Neutrophil (primary cell): ENCODE results near the gene TUBGCP2.
A peak's percentile ranks its signal among the peaks of the same experiment; 100 is the strongest.
"Not testable (repeated sequence)": the region's sequence is repeated elsewhere in the genome, so short reads cannot be mapped to it uniquely, and the experiment has no call there.

Source experiments
- H3K27ac ChIP-seq: fragments of 200-600 bp; sonication (generic); 2 replicates; pipeline ENCODE4 v1.5.1; 2016; ENCODE audit warnings: mild to moderate bottlenecking, moderate library complexity
- H3K27me3 ChIP-seq: fragments of 200-600 bp; sonication (generic); 2 replicates; pipeline ENCODE4 v1.6.0; 2016; ENCODE audit warnings: mild to moderate bottlenecking
- H3K36me3 ChIP-seq: fragments of 200-600 bp; sonication (generic); 2 replicates; pipeline ENCODE4 v1.5.1; 2017
- H3K4me1 ChIP-seq, 2 experiments: fragments of 200-600 bp in 1 of 2; sonication (generic) in 1 of 2; 1 replicate in 1 of 2; 2 replicates in 1 of 2; pipeline versions ENCODE4 v1.5.1 to v1.6.1; 2013 to 2016; ENCODE audit warnings: low read depth in 1 of 2, low read length in 1 of 2, mild to moderate bottlenecking in 1 of 2, moderate library complexity in 1 of 2; ENCODE audit not compliant: control insufficient read depth in 1 of 2, insufficient read depth in 1 of 2
- H3K4me3 ChIP-seq, 2 experiments: fragments of 200-600 bp in 1 of 2; sonication (generic) in 1 of 2; 1 replicate in 1 of 2; 2 replicates in 1 of 2; pipeline ENCODE4 v1.5.1; 2013 to 2016; ENCODE audit warnings: low read depth in 1 of 2, low read length in 1 of 2, mild to moderate bottlenecking in 1 of 2, moderate library complexity in 1 of 2
- H3K9me3 ChIP-seq: fragments of 200-600 bp; sonication (generic); 2 replicates; pipeline ENCODE4 v1.5.1; 2016
- TF ChIP-seq, protein P1 (sequence below): fragments of 200-600 bp; sonication (generic); IDR thresholded peaks from 2 replicates; pipeline ENCODE4 v1.5.1; 2016; ENCODE audit warnings: antibody characterized with exemption

Gene TUBGCP2

DNA sequence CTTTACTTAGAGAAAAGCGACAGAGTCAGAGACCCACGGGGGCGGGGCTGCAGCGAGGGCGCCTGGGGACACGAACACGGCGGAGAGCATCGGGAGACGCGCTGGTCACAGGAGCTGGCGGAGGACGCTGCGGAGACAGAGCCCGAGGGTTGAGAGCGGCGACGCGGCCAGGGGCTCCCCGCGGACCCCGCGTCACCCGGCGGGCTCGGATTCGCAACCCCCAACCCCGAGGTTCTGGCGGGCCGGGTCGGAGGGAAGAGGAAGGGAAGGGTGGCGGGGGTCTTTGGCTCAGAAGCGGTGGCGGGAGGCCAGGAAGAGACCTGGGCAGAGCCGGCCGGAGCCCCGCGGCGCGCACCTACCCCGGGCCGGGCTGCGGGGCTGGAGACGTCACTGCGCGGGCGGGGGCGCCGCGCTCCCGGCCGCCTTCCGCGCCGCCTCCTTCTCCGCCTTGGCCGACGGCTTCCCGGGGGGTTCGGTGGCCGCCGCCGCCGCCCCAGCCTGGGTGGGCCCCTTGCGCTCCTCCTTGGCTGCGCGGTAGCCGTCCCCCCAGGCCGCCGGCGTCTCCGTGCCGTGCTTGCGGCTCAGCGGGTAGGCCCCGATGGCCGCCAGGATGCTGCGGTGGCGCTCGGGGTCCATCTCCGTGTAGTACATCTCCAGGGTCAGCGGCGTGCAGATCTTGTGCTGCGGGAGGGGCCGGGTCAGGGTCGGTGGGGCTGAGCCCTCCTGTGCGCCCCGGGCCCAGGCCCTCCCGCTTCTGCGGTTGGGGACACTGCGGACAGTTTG is 17.0 kb upstream of the TUBGCP2 start:
- peaks cover 0 to 9% of the 10 kb centered on the region in 2 experiments for H3K4me1 ChIP-seq
- TF ChIP-seq, protein P1, sequence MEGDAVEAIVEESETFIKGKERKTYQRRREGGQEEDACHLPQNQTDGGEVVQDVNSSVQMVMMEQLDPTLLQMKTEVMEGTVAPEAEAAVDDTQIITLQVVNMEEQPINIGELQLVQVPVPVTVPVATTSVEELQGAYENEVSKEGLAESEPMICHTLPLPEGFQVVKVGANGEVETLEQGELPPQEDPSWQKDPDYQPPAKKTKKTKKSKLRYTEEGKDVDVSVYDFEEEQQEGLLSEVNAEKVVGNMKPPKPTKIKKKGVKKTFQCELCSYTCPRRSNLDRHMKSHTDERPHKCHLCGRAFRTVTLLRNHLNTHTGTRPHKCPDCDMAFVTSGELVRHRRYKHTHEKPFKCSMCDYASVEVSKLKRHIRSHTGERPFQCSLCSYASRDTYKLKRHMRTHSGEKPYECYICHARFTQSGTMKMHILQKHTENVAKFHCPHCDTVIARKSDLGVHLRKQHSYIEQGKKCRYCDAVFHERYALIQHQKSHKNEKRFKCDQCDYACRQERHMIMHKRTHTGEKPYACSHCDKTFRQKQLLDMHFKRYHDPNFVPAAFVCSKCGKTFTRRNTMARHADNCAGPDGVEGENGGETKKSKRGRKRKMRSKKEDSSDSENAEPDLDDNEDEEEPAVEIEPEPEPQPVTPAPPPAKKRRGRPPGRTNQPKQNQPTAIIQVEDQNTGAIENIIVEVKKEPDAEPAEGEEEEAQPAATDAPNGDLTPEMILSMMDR: no peak
- no peak overlapping the region for H3K27ac ChIP-seq
- H3K36me3 ChIP-seq: no peaks in the 10 kb centered on the region
- peaks cover 87% of the 10 kb centered on the region for H3K27me3 ChIP-seq
- no peaks in the 10 kb centered on the region for H3K9me3 ChIP-seq
- no peak overlapping the region for H3K4me3 ChIP-seq

DNA sequence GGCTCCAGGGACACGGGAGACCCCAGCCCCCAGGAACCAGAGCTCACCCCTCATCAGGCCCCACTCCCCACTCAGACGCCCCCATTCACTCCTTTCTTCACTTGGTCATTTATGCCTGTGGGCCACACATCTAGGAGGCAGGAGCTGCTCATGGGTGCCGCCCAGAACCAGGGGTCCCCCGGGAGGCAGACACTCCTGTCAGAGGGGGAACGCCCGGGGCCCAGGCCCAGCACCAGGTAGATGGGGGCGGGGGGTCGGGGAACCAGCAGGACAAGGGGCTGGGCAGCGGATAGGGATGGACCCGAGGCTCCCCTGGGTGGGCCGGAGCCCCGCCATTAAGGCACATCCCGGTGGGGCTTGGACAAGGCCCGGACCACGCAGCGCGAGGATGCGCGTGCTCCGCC is 16.2 kb upstream of the TUBGCP2 start:
- peaks cover 90% of the 10 kb centered on the region for H3K27me3 ChIP-seq
- no peaks in the 10 kb centered on the region for H3K9me3 ChIP-seq
- H3K27ac ChIP-seq: no peak overlapping the region
- H3K4me3 ChIP-seq: no peak overlapping the region
- no peaks in the 10 kb centered on the region for H3K36me3 ChIP-seq
- peaks cover 0 to 8% of the 10 kb centered on the region in 2 experiments for H3K4me1 ChIP-seq
- TF ChIP-seq, protein P1: no peak

DNA sequence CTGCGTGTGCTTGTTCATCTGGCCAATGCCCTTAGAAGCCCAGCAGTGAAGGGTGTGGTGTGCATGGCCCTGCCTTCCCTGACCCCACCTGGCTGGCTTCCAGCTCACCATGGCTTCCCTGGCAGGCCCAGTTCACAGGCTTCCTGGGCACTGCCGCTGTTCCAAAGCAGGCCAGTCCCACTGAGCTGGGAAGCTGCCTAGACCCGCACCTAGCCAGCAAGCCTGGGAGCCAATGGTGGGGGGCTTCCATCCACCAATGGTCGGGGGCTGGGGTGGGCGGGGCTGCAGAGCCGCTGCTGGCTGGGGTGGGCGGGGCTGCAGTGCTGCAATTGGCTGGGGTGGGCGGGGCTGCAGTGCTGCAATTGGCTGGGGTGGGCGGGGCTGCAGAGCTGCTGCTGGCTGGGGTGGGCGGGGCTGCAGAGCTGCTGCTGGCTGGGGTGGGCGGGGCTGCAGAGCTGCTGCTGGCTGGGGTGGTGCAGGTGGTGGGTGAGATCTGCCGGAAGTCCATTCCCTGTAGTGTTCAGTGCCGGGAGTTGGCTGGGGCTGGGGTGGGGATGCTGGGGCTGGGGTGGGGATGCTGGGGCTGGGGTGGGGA is 15.6 kb upstream of the TUBGCP2 start:
- H3K9me3 ChIP-seq: no peaks in the 10 kb centered on the region
- no peak overlapping the region for H3K4me3 ChIP-seq
- no peak overlapping the region for H3K27ac ChIP-seq
- H3K36me3 ChIP-seq: no peaks in the 10 kb centered on the region
- TF ChIP-seq, protein P1: no peak
- peaks cover 0 to 4% of the 10 kb centered on the region in 2 experiments for H3K4me1 ChIP-seq
- peaks cover 90% of the 10 kb centered on the region for H3K27me3 ChIP-seq

DNA sequence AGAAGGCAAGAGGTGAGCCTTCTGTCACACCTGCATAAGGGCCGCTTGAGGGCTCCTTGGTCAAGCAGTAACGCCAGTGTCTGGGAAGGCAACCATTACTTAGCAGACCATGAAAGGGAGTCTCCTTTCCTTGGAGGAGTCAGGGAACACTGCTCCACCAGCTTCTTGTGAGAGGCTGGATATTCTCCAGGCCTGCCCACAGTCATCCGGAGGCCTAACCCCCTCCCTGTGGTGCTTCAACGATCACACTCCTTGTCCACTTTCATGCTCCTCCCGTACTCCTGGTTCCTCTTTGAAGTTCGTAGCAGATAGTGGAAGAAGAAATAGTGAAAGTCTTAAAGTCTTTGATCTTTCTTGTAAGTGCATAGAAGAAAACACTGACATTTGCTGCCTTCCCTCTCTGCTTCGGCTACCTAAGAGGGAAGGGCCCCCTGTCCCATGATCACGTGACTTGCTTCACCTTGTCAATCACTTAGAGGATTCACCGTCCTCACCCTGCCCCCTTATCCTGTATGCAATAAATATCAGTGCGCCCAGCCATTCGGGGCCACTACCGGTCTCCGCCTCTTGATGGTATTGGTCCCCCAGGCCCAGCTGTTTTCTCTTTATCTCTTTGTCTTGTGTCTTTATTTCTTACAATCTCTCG is 13.5 kb upstream of the TUBGCP2 start:
- H3K9me3 ChIP-seq, H3K27ac ChIP-seq, H3K36me3 ChIP-seq, H3K4me1 ChIP-seq, H3K4me3 ChIP-seq: not testable (repeated sequence)
- peaks cover 80% of the 10 kb centered on the region for H3K27me3 ChIP-seq

DNA sequence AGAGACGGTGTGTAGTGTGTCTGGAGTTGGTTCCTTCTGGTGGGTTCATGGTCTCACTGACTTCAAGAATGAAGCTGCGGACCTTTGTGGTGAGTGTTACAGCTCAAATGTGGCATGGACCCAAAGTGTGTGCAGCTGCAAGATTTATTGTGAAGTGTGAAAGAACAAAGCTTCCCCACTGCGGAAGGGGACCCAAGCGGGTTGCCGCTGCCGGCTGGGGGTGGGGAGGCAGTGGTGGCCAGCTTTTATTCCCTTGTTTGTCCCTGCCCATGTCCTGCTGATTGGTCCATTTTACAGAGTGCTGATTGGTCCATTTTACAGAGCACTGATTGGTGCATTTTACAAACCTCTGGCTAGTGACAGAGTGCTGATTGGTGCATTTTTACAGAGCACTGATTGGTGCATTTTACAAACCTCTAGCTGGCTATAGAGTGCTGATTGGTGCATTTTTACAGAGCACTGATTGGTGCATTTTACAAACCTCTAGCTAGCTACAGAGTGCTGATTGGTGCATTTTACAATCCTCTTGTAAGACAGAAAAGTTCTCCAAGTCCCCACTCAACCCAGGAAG is 12.3 kb upstream of the TUBGCP2 start:
- H3K27me3 ChIP-seq: peaks cover 71% of the 10 kb centered on the region
- not testable (repeated sequence) for H3K36me3 ChIP-seq, H3K27ac ChIP-seq, H3K4me1 ChIP-seq, H3K4me3 ChIP-seq, H3K9me3 ChIP-seq

DNA sequence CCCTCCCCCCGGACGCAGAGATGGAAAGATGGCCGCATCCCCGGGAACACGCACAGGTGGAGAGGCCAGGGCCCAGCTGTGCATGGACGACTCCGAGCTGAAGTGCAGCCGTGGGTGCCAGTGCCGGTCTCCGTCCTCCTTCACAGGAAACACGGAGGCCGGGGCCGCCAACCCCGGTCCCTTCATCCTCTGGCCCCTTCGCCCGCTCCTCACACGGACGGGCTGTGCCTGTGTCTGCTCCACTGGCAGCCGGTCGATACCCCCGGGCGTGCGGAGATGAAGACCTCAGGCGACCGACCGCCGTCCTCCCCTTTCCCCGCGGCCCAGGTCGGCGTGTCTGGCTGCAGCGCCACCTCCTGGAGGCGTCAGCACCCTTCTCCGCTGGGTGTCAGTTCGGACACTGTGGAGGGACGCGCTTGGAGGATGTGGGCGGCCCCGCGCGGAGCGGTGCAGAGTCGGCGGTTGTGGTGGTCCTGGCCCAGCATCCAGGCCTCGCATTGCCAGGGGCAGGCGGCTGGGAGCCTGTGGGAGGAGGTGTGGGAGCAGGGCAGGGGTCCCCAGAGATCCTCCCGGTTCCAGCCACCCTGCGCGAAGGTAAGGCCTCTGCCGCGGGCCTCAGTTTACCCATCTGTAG is 9.9 kb upstream of the TUBGCP2 start:
- no peaks in the 10 kb centered on the region for H3K9me3 ChIP-seq
- H3K27ac ChIP-seq: no peak overlapping the region
- peaks cover 56% of the 10 kb centered on the region for H3K27me3 ChIP-seq
- no peaks in the 10 kb centered on the region for H3K36me3 ChIP-seq
- peaks cover 8 to 9% of the 10 kb centered on the region in 2 experiments for H3K4me1 ChIP-seq
- peak overlapping the region; percentile 37 to 56 for H3K4me3 ChIP-seq
- TF ChIP-seq, protein P1: peak; percentile 83
